DOHH2 (cell line): ENCODE measurements around the gene SLC16A3.

Experiments used
- CTCF ChIP-seq: fragments of 200-600 bp; sonication (generic); IDR thresholded peaks from one replicate; pipeline ENCODE4 v1.5.1; 2014; ENCODE audit warnings: antibody characterized with exemption, mild to moderate bottlenecking, low read depth, low read length; ENCODE audit not compliant: poor library complexity, severe bottlenecking
- EZH2phosphoT487 ChIP-seq: fragments of 200-600 bp; sonication (generic); IDR thresholded peaks from 2 replicates; pipeline ENCODE4 v1.6.1; 2017; ENCODE audit warnings: borderline replicate concordance, mild to moderate bottlenecking, antibody characterized with exemption, low read length, moderate library complexity, mixed read lengths

- TF ChIP-seq CTCF (no peak), EZH2phosphoT487 (no peak)
Measured at GRCh38 chr17:82246365-82247181, 17.7 kb downstream of the SLC16A3 start.
